HepG2 (cell line): ENCODE results near the gene PRKG1. TPM values are rescaled to one million over a fixed set of nuclear protein-coding genes. Genes with fewer than 3 reads are reported as not detected.

Experiments used
- ATAC-seq: fragments of 200-7000 bp; cut with Tn5 transposase; 3 replicates; pipeline ENCODE4 v1.9.1; 2020; ENCODE audit warnings: mild to moderate bottlenecking, moderate library complexity
- BruUV-seq: library from RNA; stranded (reverse); fragments of 400-500 nt; replicated peaks from 2 replicates; lab custom pipeline; 2021; lab: Mats Ljungman, UMichigan
- CTCF ChIA-PET: fragments of 300-600 bp; formaldehyde crosslinking; extraction: SDS; loops from one replicate; lab custom pipeline; 2021; ENCODE audit warnings: low total read pairs, inconsistent platforms, low intra/inter-chr PET ratio; lab: Yijun Ruan, JAX
- POLR2A ChIA-PET: fragments of 350-600 bp; sonication (Branson Sonifier 250); formaldehyde crosslinking; loops from one replicate; lab custom pipeline; 2020; ENCODE audit warnings: antibody characterized with exemption, inconsistent platforms; lab: Yijun Ruan, JAX
- DNase-seq: peaks from one replicate; pipeline ENCODE4 v3.0.0-alpha.2; 2015; ENCODE audit warnings: low spot score
- FAIRE-seq: peaks from 3 replicates; lab custom pipeline; 2011; peaks lifted over from hg19 to GRCh38; lab: Jason Lieb, UNC
- H2AFZ ChIP-seq: one replicate; pipeline ENCODE4 v1.6.1; 2011; ENCODE audit warnings: low read length, inconsistent platforms
- H3K27ac ChIP-seq: fragments of 300-600 bp; 3 replicates; pipeline ENCODE4 v1.8.0; 2011; ENCODE audit warnings: mixed run types, mild to moderate bottlenecking, mixed read lengths, low read length, inconsistent platforms; ENCODE audit not compliant: insufficient read depth; ENCODE audit errors: extremely low read length
- H3K27me3 ChIP-seq, 2 experiments: fragments of 200-600 bp in 1 of 2; 2 replicates in 1 of 2; 3 replicates in 1 of 2; pipeline versions ENCODE4 v1.6.0 to v1.8.0; 2011; ENCODE audit warnings: low read length in 2 of 2, mild to moderate bottlenecking in 2 of 2, moderate library complexity in 2 of 2, inconsistent platforms in 1 of 2; ENCODE audit not compliant: insufficient read depth in 2 of 2, control insufficient read depth in 1 of 2
- H3K36me3 ChIP-seq, 2 experiments: fragments of 200-600 bp in 1 of 2; replicated peaks in 1 of 2; 2 replicates in 1 of 2; 3 replicates in 1 of 2; pipeline versions ENCODE4 v1.5.1 to v1.8.0; 2011; ENCODE audit warnings: low read length in 2 of 2, inconsistent platforms in 1 of 2; ENCODE audit not compliant: insufficient read depth in 2 of 2, control insufficient read depth in 1 of 2
- H3K4me1 ChIP-seq: 2 replicates; pipeline ENCODE4 v1.5.1; 2012; ENCODE audit warnings: low read length, inconsistent platforms; ENCODE audit not compliant: insufficient read depth
- H3K4me2 ChIP-seq: 2 replicates; pipeline ENCODE4 v1.6.0; 2011; ENCODE audit warnings: low read depth, low read length, inconsistent platforms
- H3K4me3 ChIP-seq, 3 experiments: fragments of 200-600 bp in 1 of 3; sonication (generic), shearing (Covaris generic) in 1 of 3; replicated peaks in 1 of 3; 2 replicates each; pipeline ENCODE4 v1.5.1; 2011 to 2016; ENCODE audit warnings: low read length in 3 of 3, inconsistent platforms in 2 of 3, low read depth in 2 of 3, mild to moderate bottlenecking in 2 of 3, control low read depth in 1 of 3, mixed read lengths in 1 of 3; ENCODE audit not compliant: insufficient read depth in 1 of 3
- H3K79me2 ChIP-seq: one replicate; pipeline ENCODE4 v1.6.1; 2011; ENCODE audit warnings: low read length, inconsistent platforms; ENCODE audit not compliant: insufficient read depth
- H3K9ac ChIP-seq: 2 replicates; pipeline ENCODE4 v1.6.0; 2011; ENCODE audit warnings: mild to moderate bottlenecking, low read depth, low read length, inconsistent platforms; ENCODE audit not compliant: insufficient read depth
- H3K9me3 ChIP-seq: 2 replicates; pipeline ENCODE4 v1.5.1; 2012; ENCODE audit warnings: mild to moderate bottlenecking, low read length
- H4K20me1 ChIP-seq: 2 replicates; pipeline ENCODE4 v1.6.0; 2011; ENCODE audit warnings: inconsistent platforms, mild to moderate bottlenecking, low read length, moderate library complexity; ENCODE audit not compliant: insufficient read depth
- CAMTA2 ChIP-seq: sonication (generic); formaldehyde crosslinking; IDR thresholded peaks from 2 replicates; pipeline ENCODE4 v1.4.0; 2020; ENCODE audit warnings: mild to moderate bottlenecking, missing genetic modification reagents, borderline replicate concordance
- CHCHD3 ChIP-seq: sonication (generic); formaldehyde crosslinking; IDR thresholded peaks from 2 replicates; pipeline ENCODE4 v1.8.0; 2022; ENCODE audit warnings: mild to moderate bottlenecking, missing genetic modification reagents, moderate library complexity
- DRAP1 ChIP-seq: IDR thresholded peaks from 2 replicates; pipeline ENCODE4 v1.6.1; 2016; ENCODE audit warnings: missing genetic modification reagents, missing compliant biosample characterization
- HINFP ChIP-seq: sonication (generic); formaldehyde crosslinking; IDR thresholded peaks from 2 replicates; pipeline ENCODE4 v1.4.0; 2020; ENCODE audit warnings: low read depth, mild to moderate bottlenecking, missing genetic modification reagents
- HIVEP1 ChIP-seq: sonication (generic); formaldehyde crosslinking; IDR thresholded peaks from 2 replicates; pipeline ENCODE4 v1.4.0; 2020; ENCODE audit warnings: mild to moderate bottlenecking, missing genetic modification reagents
- HMG20B ChIP-seq: conservative IDR thresholded peaks from 2 replicates; pipeline ENCODE4 v1.6.1; 2016; ENCODE audit warnings: missing genetic modification reagents, missing compliant biosample characterization
- KLF12 ChIP-seq: sonication (generic); formaldehyde crosslinking; IDR thresholded peaks from 2 replicates; pipeline ENCODE4 v1.4.0; 2020; ENCODE audit warnings: missing genetic modification reagents, borderline replicate concordance
- KMT2A ChIP-seq: sonication (generic); formaldehyde crosslinking; IDR thresholded peaks from 2 replicates; pipeline ENCODE4 v1.4.0; 2020; ENCODE audit warnings: missing genetic modification reagents
- STAG1 ChIP-seq: sonication (generic); formaldehyde crosslinking; IDR thresholded peaks from 2 replicates; pipeline ENCODE4 v1.4.0; 2020; ENCODE audit warnings: missing genetic modification reagents
- ZBED4 ChIP-seq: sonication (generic); formaldehyde crosslinking; IDR thresholded peaks from 2 replicates; pipeline ENCODE4 v1.4.0; 2020; ENCODE audit warnings: missing genetic modification reagents, borderline replicate concordance
- ZFYVE20 ChIP-seq: sonication (generic); formaldehyde crosslinking; IDR thresholded peaks from 2 replicates; pipeline ENCODE4 v1.8.0; 2023; ENCODE audit warnings: low read depth, mild to moderate bottlenecking, moderate library complexity, missing genetic modification reagents, borderline replicate concordance
- ZNF281 ChIP-seq: sonication (generic); formaldehyde crosslinking; IDR thresholded peaks from 2 replicates; pipeline ENCODE4 v1.4.0; 2020; ENCODE audit warnings: missing genetic modification reagents, borderline replicate concordance
- ZNF557 ChIP-seq: sonication (generic); formaldehyde crosslinking; IDR thresholded peaks from 2 replicates; pipeline ENCODE4 v1.4.0; 2020; ENCODE audit warnings: missing genetic modification reagents
- ZNF605 ChIP-seq: sonication (generic); formaldehyde crosslinking; IDR thresholded peaks from 2 replicates; pipeline ENCODE4 v1.8.0; 2022; ENCODE audit warnings: mild to moderate bottlenecking, missing genetic modification reagents
- ZNF660 ChIP-seq: sonication (generic); formaldehyde crosslinking; IDR thresholded peaks from 2 replicates; pipeline ENCODE4 v1.5.1; 2020; ENCODE audit warnings: mild to moderate bottlenecking, low read depth, missing genetic modification reagents, borderline replicate concordance
- ZNF776 ChIP-seq: sonication (generic); formaldehyde crosslinking; IDR thresholded peaks from 2 replicates; pipeline ENCODE4 v1.4.0; 2020; ENCODE audit warnings: mild to moderate bottlenecking, missing genetic modification reagents
- ZSCAN9 ChIP-seq: IDR thresholded peaks from 2 replicates; pipeline ENCODE4 v1.6.1; 2016; ENCODE audit warnings: borderline replicate concordance
- WGBS: methylation state at CpG from one replicate; pipeline ENCODE4 v1.1.6; 2017; ENCODE audit warnings: low lambda C conversion rate; 5-methylcytosine and 5-hydroxymethylcytosine counted together
- in situ Hi-C: cut with HindIII; loops from 2 replicates; pipeline ENCODE4 v1.10.0; 2017; ENCODE audit warnings: low pct_unique_long_range_greater_than_20kb; ENCODE audit not compliant: extremely low pct_ligation_motif_present
- intact Hi-C: fragments of 100-400 bp; cut with micrococcal nuclease; formaldehyde crosslinking; loops from one replicate; pipeline ENCODE4 v1.10.0; 2022; ENCODE audit not compliant: unreplicated experiment
- polyA plus RNA-seq, 8 experiments: library from polyadenylated mRNA; depleted of rRNA in 3 of 8; stranded (reverse) in 7 of 8; unstranded in 1 of 8; fragments of >200 nt; fragmentation: Illumina TruSeq in 4 of 8; extraction: Trizol in 4 of 8; gene quantifications; 2 replicates each; pipeline versions ENCODE4 v1.2.1 to v1.2.3, GENCODE V29; 2011 to 2016; ENCODE audit warnings: low read depth in 4 of 8, missing spikeins in 1 of 8, mixed read lengths in 1 of 8; ENCODE audit not compliant: insufficient read depth in 1 of 8
- total RNA-seq, 5 experiments: library from RNA; depleted of rRNA; stranded (reverse); fragments of >200 nt; fragmentation: Illumina TruSeq; extraction: Trizol; gene quantifications; 2 replicates each; pipeline ENCODE4 v1.2.3, GENCODE V29; 2016; ENCODE audit warnings: low read depth in 1 of 5

PRKG1 gene
- total and polyA plus RNA-seq, 2 of the 13 experiments (the other 11 are each of a cell fraction or from before 2014, with no cell fraction given), result 0.01 TPM; not detected in 1

- WGBS, result 28% methylated on average over 3 of the region's 4 CpGs
- Histone ChIP-seq H3K4me2 (no peak overlapping the region), H3K36me3 (no peaks in the 10 kb centered on the region), H3K4me3 (no peak overlapping the region), H3K27ac (no peak overlapping the region), H3K4me1 (no peaks in the 10 kb centered on the region), H4K20me1 (no peaks in the 10 kb centered on the region), H3K27me3 (no peaks in the 10 kb centered on the region; a peak in 1 of 5 replicates), H3K79me2 (no peaks in the 10 kb centered on the region), H3K9me3 (no peaks in the 10 kb centered on the region), H2AFZ (no peak overlapping the region), H3K9ac (no peak overlapping the region)
- DNase-seq (no peak), FAIRE-seq (no peak), ATAC-seq (no peak)
- in situ Hi-C loops, result no loop called here
- no TSS peak for BruUV-seq
- TF ChIP-seq ZNF660, result no peak
- TF ChIP-seq ZBED4, result no peak
- TF ChIP-seq ZNF776 (CRISPR knock-in tag), result no peak
- TF ChIP-seq ZFYVE20 (CRISPR knock-in tag), result no peak
- no peak for TF ChIP-seq HINFP (CRISPR knock-in tag)
- TF ChIP-seq CHCHD3 (CRISPR knock-in tag), result no peak
- TF ChIP-seq HMG20B (CRISPR knock-in tag), result no peak
- TF ChIP-seq ZNF281, result no peak
- no peak for TF ChIP-seq DRAP1 (CRISPR knock-in tag)
- no peak for TF ChIP-seq HIVEP1 (CRISPR knock-in tag)
- no peak for TF ChIP-seq STAG1 (CRISPR knock-in tag)
- no peak for TF ChIP-seq KMT2A
- no peak for TF ChIP-seq ZNF557
- no peak for TF ChIP-seq ZSCAN9 (CRISPR knock-in tag)
- TF ChIP-seq KLF12 (CRISPR knock-in tag), result no peak
- no peak for TF ChIP-seq CAMTA2 (CRISPR knock-in tag)
- TF ChIP-seq ZNF605 (CRISPR knock-in tag), result no peak
- POLR2A ChIA-PET, result no interaction called here
- intact Hi-C loops, result no loop called here
- CTCF ChIA-PET, result no interaction called here
Measured at GRCh38 chr10:51121861-51122260, 47.6 kb downstream of the PRKG1 start.
